ENCODE data around the gene DHX29.

DNA sequence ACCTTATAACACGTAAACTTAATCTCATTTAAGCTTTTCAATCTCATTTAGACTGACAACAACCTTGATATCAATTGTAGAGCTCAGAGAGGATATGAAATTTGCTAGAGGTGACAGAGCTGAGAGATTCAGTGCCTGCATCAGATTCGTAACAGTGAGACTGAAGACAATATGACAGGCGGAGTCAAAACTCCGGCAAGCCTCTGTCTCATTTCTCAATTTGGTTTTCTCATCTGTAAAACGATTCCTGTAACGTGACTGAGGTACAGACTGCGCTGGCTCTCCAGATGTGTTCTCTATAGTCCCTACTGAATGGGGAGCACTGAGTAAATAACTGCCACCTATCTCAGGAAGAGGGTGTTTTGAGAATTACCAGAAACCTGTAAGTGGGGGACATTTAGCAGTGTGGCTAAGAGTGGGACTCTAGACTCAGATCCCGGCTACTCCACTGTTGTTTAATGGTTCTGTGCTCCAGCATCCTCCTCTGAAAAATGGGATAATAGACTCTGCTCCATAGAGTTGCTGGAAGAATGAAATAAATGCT lies 77.3 kb downstream of the DHX29 start:
- no peak for TF ChIP-seq POLR2A (IDR thresholded peaks at IDR 0.05; ENCODE audit: low read depth, low read length)
- TF ChIP-seq TAF1 (IDR thresholded peaks at IDR 0.05; ENCODE audit: low read depth, low read length) = no peak
- TF ChIP-seq POLR2AphosphoS5 (IDR thresholded peaks at IDR 0.05; ENCODE audit: low read depth, low read length) = no peak
- no peak for TF ChIP-seq PAX5 (IDR thresholded peaks at IDR 0.05; ENCODE audit: insufficient read depth, low read length, severe bottlenecking)
- no peak for TF ChIP-seq SPI1 (IDR thresholded peaks at IDR 0.05; ENCODE audit: low read depth, low read length)

All from GM12891 (cell line).